ENCODE results near the gene LRRC14B. TPM values are rescaled to one million over a fixed set of nuclear protein-coding genes. Genes with fewer than 3 reads are reported as not detected.
"Not testable (repeated sequence)": the region's sequence is repeated elsewhere in the genome, so short reads cannot be mapped to it uniquely, and the experiment has no call there.

The LRRC14B gene
- total RNA-seq, 1 donor from 2014 or later, result not detected

- Mint-ChIP-seq H3K27ac (ENCODE audit: unreplicated experiment) (no peak overlapping the region), H3K9me3 (ENCODE audit: low read depth) (no peaks in the 10 kb centered on the region)
Measured at GRCh38 chr5:163841-164240, 27.5 kb upstream of the LRRC14B start.

DNA sequence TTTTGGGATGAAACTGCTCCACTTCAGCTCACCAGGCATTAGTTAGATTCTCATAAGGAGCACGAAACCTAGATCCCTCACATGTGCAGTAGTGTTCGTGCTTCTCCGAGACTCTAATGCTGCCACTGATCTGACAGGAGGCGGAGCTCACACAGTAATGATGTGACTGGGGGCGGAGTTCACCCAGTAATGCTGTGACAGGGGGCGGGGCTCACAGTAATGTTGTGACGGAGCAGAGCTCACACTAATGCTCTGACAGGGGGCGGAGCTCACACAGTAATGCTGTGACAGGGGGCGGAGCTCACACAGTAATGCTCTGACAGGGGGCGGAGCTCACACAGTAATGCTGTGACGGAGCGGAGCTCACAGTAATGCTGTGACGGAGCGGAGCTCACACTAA, 27.1 kb upstream of the LRRC14B start:
- peak; percentile 27 for DNase-seq (ENCODE audit: low spot score)
- no peaks in the 10 kb centered on the region for H3K36me3 Mint-ChIP-seq (ENCODE audit: low read depth)
- TF ChIP-seq, protein P1, sequence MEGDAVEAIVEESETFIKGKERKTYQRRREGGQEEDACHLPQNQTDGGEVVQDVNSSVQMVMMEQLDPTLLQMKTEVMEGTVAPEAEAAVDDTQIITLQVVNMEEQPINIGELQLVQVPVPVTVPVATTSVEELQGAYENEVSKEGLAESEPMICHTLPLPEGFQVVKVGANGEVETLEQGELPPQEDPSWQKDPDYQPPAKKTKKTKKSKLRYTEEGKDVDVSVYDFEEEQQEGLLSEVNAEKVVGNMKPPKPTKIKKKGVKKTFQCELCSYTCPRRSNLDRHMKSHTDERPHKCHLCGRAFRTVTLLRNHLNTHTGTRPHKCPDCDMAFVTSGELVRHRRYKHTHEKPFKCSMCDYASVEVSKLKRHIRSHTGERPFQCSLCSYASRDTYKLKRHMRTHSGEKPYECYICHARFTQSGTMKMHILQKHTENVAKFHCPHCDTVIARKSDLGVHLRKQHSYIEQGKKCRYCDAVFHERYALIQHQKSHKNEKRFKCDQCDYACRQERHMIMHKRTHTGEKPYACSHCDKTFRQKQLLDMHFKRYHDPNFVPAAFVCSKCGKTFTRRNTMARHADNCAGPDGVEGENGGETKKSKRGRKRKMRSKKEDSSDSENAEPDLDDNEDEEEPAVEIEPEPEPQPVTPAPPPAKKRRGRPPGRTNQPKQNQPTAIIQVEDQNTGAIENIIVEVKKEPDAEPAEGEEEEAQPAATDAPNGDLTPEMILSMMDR (IDR thresholded peaks at IDR 0.05), result no peak
- H3K4me1 Mint-ChIP-seq (ENCODE audit: low read depth), result peaks cover 43% of the 10 kb centered on the region
- no peaks in the 10 kb centered on the region for H3K27me3 Mint-ChIP-seq (ENCODE audit: low read depth)
- H3K4me3 Mint-ChIP-seq (ENCODE audit: unreplicated experiment), result no peak overlapping the region
- H3K9me3 Mint-ChIP-seq (ENCODE audit: low read depth), result no peaks in the 10 kb centered on the region
- H3K27ac Mint-ChIP-seq (ENCODE audit: unreplicated experiment), result no peak overlapping the region

More at GRCh38 chr5:163841-164240, 27.5 kb upstream of the LRRC14B start:
- peak; percentile 81 for DNase-seq (ENCODE audit: low spot score)
- Mint-ChIP-seq H3K4me1 (ENCODE audit: low read depth) (peaks cover 42% of the 10 kb centered on the region), H3K4me3 (ENCODE audit: unreplicated experiment) (no peak overlapping the region), H3K36me3 (ENCODE audit: low read depth) (no peaks in the 10 kb centered on the region), H3K27me3 (ENCODE audit: low read depth) (no peaks in the 10 kb centered on the region)
- TF ChIP-seq, protein P1 (IDR thresholded peaks at IDR 0.05), result no peak

DNA sequence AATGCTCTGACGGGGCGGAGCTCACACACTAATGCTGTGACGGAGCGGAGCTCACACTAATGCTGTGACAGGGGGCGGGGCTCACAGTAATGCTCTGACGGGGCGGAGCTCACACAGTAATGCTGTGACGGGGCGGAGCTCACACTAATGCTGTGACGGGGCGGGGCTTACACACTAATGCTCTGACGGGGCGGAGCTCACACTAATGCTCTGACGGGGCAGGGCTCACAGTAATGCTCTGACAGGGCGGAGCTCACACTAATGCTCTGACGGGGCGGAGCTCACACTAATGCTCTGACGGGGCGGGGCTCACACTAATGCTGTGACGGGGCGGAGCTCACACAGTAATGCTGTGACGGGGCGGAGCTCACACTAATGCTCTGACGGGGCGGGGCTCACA, 26.5 kb upstream of the LRRC14B start:
- not testable (repeated sequence) for H3K36me3 Mint-ChIP-seq (ENCODE audit: low read depth); H3K9me3 Mint-ChIP-seq (ENCODE audit: low read depth); H3K27ac Mint-ChIP-seq (ENCODE audit: unreplicated experiment); H3K27me3 Mint-ChIP-seq (ENCODE audit: low read depth); H3K4me3 Mint-ChIP-seq (ENCODE audit: unreplicated experiment)
- peaks cover 43% of the 10 kb centered on the region for H3K4me1 Mint-ChIP-seq (ENCODE audit: low read depth)
- peak; percentile 12 for DNase-seq (ENCODE audit: low spot score)

GRCh38 chr5:166441-167372, 24.6 kb upstream of the LRRC14B start:
- Mint-ChIP-seq H3K9me3 (ENCODE audit: low read depth) (no peaks in the 10 kb centered on the region), H3K4me3 (ENCODE audit: unreplicated experiment) (no peak overlapping the region), H3K27me3 (ENCODE audit: low read depth) (no peaks in the 10 kb centered on the region), H3K4me1 (ENCODE audit: low read depth) (peaks cover 33% of the 10 kb centered on the region), H3K27ac (ENCODE audit: unreplicated experiment) (no peak overlapping the region), H3K36me3 (ENCODE audit: low read depth) (no peaks in the 10 kb centered on the region)
- TF ChIP-seq, protein P1 (IDR thresholded peaks at IDR 0.05), result no peak
- peak; percentile 74 for DNase-seq (ENCODE audit: low spot score)

DNA sequence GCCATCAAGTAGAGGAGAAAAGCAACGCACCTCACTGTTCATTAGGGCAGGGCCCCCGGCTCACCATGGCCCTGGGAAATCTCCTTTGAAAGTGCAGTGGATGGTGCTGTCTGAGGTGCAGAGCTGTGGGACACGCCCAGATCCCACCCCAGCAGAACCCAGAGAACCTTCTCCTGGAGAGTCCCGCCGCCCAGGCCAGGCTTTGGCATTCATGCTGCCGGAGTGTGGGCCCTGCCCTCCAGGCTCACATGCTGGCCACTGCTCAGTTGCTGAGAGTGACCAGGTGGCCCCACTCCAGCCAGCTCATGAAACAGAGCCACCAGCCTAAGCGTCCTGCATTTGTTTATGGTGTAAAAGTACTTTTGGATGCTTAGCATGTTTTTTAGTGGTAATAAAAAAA, 23.8 kb upstream of the LRRC14B start:
- H3K9me3 Mint-ChIP-seq (ENCODE audit: low read depth), result no peaks in the 10 kb centered on the region
- H3K36me3 Mint-ChIP-seq (ENCODE audit: low read depth), result no peaks in the 10 kb centered on the region
- peaks cover 33% of the 10 kb centered on the region for H3K4me1 Mint-ChIP-seq (ENCODE audit: low read depth)
- DNase-seq (ENCODE audit: low spot score), result peak; percentile 83
- TF ChIP-seq, protein P1 (IDR thresholded peaks at IDR 0.05), result no peak
- no peak overlapping the region for H3K4me3 Mint-ChIP-seq (ENCODE audit: unreplicated experiment)
- H3K27ac Mint-ChIP-seq (ENCODE audit: unreplicated experiment), result no peak overlapping the region
- H3K27me3 Mint-ChIP-seq (ENCODE audit: low read depth), result no peaks in the 10 kb centered on the region
